Prostate gland (tissue), 2 donors: ENCODE measurements around the gene RNASE13. TPM values are rescaled to one million over a fixed set of nuclear protein-coding genes. Genes with fewer than 3 reads are reported as not detected.

Experiments
- DNase-seq: peaks from one replicate; pipeline ENCODE4 v3.0.0-alpha.2; 2019; ENCODE audit warnings: low spot score
- H3K27ac ChIP-seq, 2 donors: fragments of 200-600 bp; sonication (generic); 2 replicates each; pipeline ENCODE4 v1.5.1; 2017 to 2019
- H3K27me3 ChIP-seq: fragments of 200-600 bp; sonication (generic); replicated peaks from 2 replicates; pipeline ENCODE4 v1.5.1; 2019; ENCODE audit not compliant: insufficient read depth
- H3K36me3 ChIP-seq, 2 donors: fragments of 200-600 bp; sonication (generic); 1 replicate in 1 of 2; 2 replicates in 1 of 2; pipeline versions ENCODE4 v1.5.1 to v1.8.1; 2017 to 2019
- H3K4me1 ChIP-seq: fragments of 200-600 bp; sonication (generic); replicated peaks from 2 replicates; pipeline ENCODE4 v1.5.1; 2019
- H3K4me3 ChIP-seq, 2 donors: fragments of 200-600 bp; sonication (generic); 2 replicates each; pipeline ENCODE4 v1.5.1; 2017 to 2019
- H3K9me3 ChIP-seq: fragments of 200-600 bp; sonication (generic); 2 replicates; pipeline ENCODE4 v1.5.1; 2017
- CTCF ChIP-seq, 4 experiments: fragments of 200-600 bp in 2 of 4; fragments of 450-650 bp in 2 of 4; sonication (generic) in 2 of 4; IDR thresholded peaks; 1 replicate in 3 of 4; 2 replicates in 1 of 4; pipeline ENCODE4 v1.5.1; 2016 to 2019; ENCODE audit warnings: antibody characterized with exemption in 4 of 4, mild to moderate bottlenecking in 2 of 4, moderate library complexity in 2 of 4
- POLR2A ChIP-seq: fragments of 450-650 bp; IDR thresholded peaks from one replicate; pipeline ENCODE4 v1.6.1; 2016; ENCODE audit warnings: antibody characterized with exemption, mild to moderate bottlenecking
- POLR2AphosphoS5 ChIP-seq: sonication (generic); formaldehyde crosslinking; IDR thresholded peaks from one replicate; pipeline ENCODE4 v1.6.1; 2017; ENCODE audit warnings: antibody characterized with exemption
- WGBS: methylation state at CpG from one replicate; pipeline ENCODE4 v1.1.5; 2018; 5-methylcytosine and 5-hydroxymethylcytosine counted together
- intact Hi-C: fragments of 100-400 bp; cut with DNase I; formaldehyde crosslinking; loops from one replicate; pipeline ENCODE4 v1.14.2; 2022
- total RNA-seq, 2 donors: library from RNA; depleted of rRNA; stranded (reverse); fragments of >200 nt; gene quantifications; one replicate each; pipeline ENCODE4 v1.1.0, GENCODE V29; 2016

RNASE13 gene
- total RNA-seq, 2 donors from 2014 or later = 0.57 TPM; not detected in 1

GRCh38 chr14:21068521-21069387 is 34.1 kb upstream of the RNASE13 start:
- DNase-seq = peak; percentile 43
- no peak for TF ChIP-seq POLR2AphosphoS5
- TF ChIP-seq CTCF (IDR thresholded peaks at IDR 0.05) = peak; percentile 33 to 74 (median 58)
- TF ChIP-seq POLR2A = no peak
- intact Hi-C loops = loop anchor here (2.0 kb wide), 1 partner anchor 24 kb away; no protein-coding TSS in a partner anchor
- H3K9me3 ChIP-seq = no peaks in the 10 kb centered on the region
- H3K36me3 ChIP-seq = no peaks in the 10 kb centered on the region
- H3K27me3 ChIP-seq = no peaks in the 10 kb centered on the region
- peaks cover 15% of the 10 kb centered on the region for H3K4me1 ChIP-seq
- peak overlapping the region; percentile 77 to 79 for H3K27ac ChIP-seq
- WGBS = 12% methylated on average over 45 of the region's 45 CpGs
- peak overlapping the region; percentile 51 to 62 for H3K4me3 ChIP-seq

- Histone ChIP-seq H3K4me3 (no peak overlapping the region), H3K9me3 (no peaks in the 10 kb centered on the region), H3K36me3 (no peaks in the 10 kb centered on the region), H3K4me1 (peaks cover 15% of the 10 kb centered on the region), H3K27me3 (no peaks in the 10 kb centered on the region), H3K27ac (no peak overlapping the region)
- 82% methylated on average over 7 of the region's 7 CpGs for WGBS
- no peak for TF ChIP-seq POLR2A
- no peak for TF ChIP-seq CTCF (IDR thresholded peaks at IDR 0.05)
- no peak for TF ChIP-seq POLR2AphosphoS5
- intact Hi-C loops = no loop called here
- no peak for DNase-seq
Observed at GRCh38 chr14:21066882-21067502, 32.4 kb upstream of the RNASE13 start.

DNA sequence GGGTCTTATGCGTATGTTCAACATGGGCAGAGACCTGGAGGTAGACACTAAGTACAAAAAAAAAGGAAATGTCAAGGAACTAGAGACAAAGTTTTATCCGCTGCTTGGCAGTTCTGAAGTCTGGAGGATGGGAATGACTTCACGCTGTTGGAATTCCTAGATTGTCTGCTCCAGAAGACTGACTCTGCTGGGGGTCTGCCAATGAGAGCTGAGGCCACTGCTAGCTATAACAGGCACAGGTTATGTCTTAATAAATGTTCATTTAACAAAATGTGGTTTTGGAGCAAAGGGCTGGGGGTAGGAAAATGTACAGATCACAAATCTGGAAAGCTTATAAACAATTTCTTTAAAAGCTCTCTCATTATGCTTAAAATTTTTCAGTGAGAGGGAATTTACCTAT is 28.9 kb upstream of the RNASE13 start:
- intact Hi-C loops = no loop called here
- H3K9me3 ChIP-seq = no peaks in the 10 kb centered on the region
- no peaks in the 10 kb centered on the region for H3K36me3 ChIP-seq
- no peak overlapping the region for H3K27ac ChIP-seq
- no peaks in the 10 kb centered on the region for H3K4me1 ChIP-seq
- TF ChIP-seq POLR2AphosphoS5 (no peak), CTCF (IDR thresholded peaks at IDR 0.05) (no peak), POLR2A (no peak)
- no peaks in the 10 kb centered on the region for H3K27me3 ChIP-seq
- no peak for DNase-seq
- H3K4me3 ChIP-seq = no peak overlapping the region
- 62% methylated on average over 3 of the region's 3 CpGs for WGBS

GRCh38 chr14:21061347-21061668 is 26.7 kb upstream of the RNASE13 start:
- H3K27me3 ChIP-seq = no peaks in the 10 kb centered on the region
- DNase-seq = no peak
- H3K36me3 ChIP-seq = no peaks in the 10 kb centered on the region
- no peaks in the 10 kb centered on the region for H3K9me3 ChIP-seq
- H3K4me3 ChIP-seq = no peak overlapping the region
- intact Hi-C loops = no loop called here
- 83% methylated on average over 3 of the region's 3 CpGs for WGBS
- H3K27ac ChIP-seq = no peak overlapping the region
- H3K4me1 ChIP-seq = no peaks in the 10 kb centered on the region
- TF ChIP-seq POLR2AphosphoS5 (no peak), POLR2A (no peak), CTCF (IDR thresholded peaks at IDR 0.05) (no peak)
